OCI-LY3 (cell line): ENCODE results near the gene WDPCP.
"Not testable (repeated sequence)": the region's sequence is repeated elsewhere in the genome, so short reads cannot be mapped to it uniquely, and the experiment has no call there.

Experiments
- H2AFZ ChIP-seq: fragments of 200-600, 300-600 bp; shearing (Covaris generic); 2 replicates; pipeline ENCODE4 v1.6.0; 2014; ENCODE audit warnings: antibody characterized with exemption, low read depth, low read length
- H3K27ac ChIP-seq: fragments of 200-600, 300-600 bp; sonication (generic); 2 replicates; pipeline ENCODE4 v1.5.1; 2014; ENCODE audit warnings: mild to moderate bottlenecking, low read length, moderate library complexity, mixed read lengths
- H3K27me3 ChIP-seq: fragments of 200-600, 300-600 bp; sonication (generic); 2 replicates; pipeline ENCODE4 v1.6.1; 2014; ENCODE audit warnings: low read depth, low read length, mixed read lengths
- H3K36me3 ChIP-seq: fragments of 200-600, 300-600 bp; sonication (generic); replicated peaks from 2 replicates; pipeline ENCODE3; 2014; ENCODE audit warnings: low read depth, low read length, mixed read lengths
- H3K4me1 ChIP-seq: fragments of 300-600, 200-600 bp; sonication (generic); 2 replicates; pipeline ENCODE4 v1.6.1; 2014; ENCODE audit warnings: low read length, mixed read lengths
- H3K4me2 ChIP-seq: fragments of 200-600, 300-600 bp; sonication (generic); 2 replicates; pipeline ENCODE4 v1.6.1; 2014; ENCODE audit warnings: low read length, mixed read lengths
- H3K4me3 ChIP-seq: fragments of 300-600, 200-600 bp; sonication (generic); 2 replicates; pipeline ENCODE4 v1.5.1; 2014; ENCODE audit warnings: antibody characterized with exemption, mild to moderate bottlenecking, low read length, moderate library complexity
- H3K79me2 ChIP-seq: fragments of 300-600, 200-600 bp; shearing (Covaris generic); 2 replicates; pipeline ENCODE4 v1.6.1; 2014; ENCODE audit warnings: mild to moderate bottlenecking, low read length, mixed read lengths
- H3K9ac ChIP-seq: fragments of 300-600, 200-600 bp; shearing (Covaris generic); 2 replicates; pipeline ENCODE4 v1.6.0; 2014; ENCODE audit warnings: mild to moderate bottlenecking, low read length, moderate library complexity
- H3K9me3 ChIP-seq: fragments of 200-600, 300-600 bp; shearing (Covaris generic); 2 replicates; pipeline ENCODE4 v1.6.1; 2014; ENCODE audit warnings: low read length, mixed read lengths; ENCODE audit not compliant: insufficient read depth
- H4K20me1 ChIP-seq: fragments of 200-600, 300-600 bp; sonication (generic); 2 replicates; pipeline ENCODE4 v1.6.1; 2016; ENCODE audit warnings: low read length, mixed read lengths; ENCODE audit not compliant: insufficient read depth
- CTCF ChIP-seq: fragments of 200-600, 300-600 bp; sonication (generic); IDR thresholded peaks from 2 replicates; pipeline ENCODE4 v1.5.1; 2014; ENCODE audit warnings: antibody characterized with exemption, low read length, low read depth
- EZH2phosphoT487 ChIP-seq: fragments of 200-600 bp; shearing (Covaris generic); IDR thresholded peaks from 2 replicates; pipeline ENCODE4 v1.6.1; 2018; ENCODE audit warnings: antibody characterized with exemption, mixed run types, low read depth

The WDPCP gene

GRCh38 chr2:63572001-63572400 is 16.3 kb downstream of the WDPCP start:
- Histone ChIP-seq H3K36me3 (no peaks in the 10 kb centered on the region), H3K9ac (no peak overlapping the region), H3K27me3 (no peaks in the 10 kb centered on the region), H4K20me1 (no peaks in the 10 kb centered on the region), H3K4me1 (no peaks in the 10 kb centered on the region), H3K4me2 (no peak overlapping the region), H3K79me2 (no peaks in the 10 kb centered on the region), H3K9me3 (peaks cover 3% of the 10 kb centered on the region; the same call in 1 of the 2 replicates), H2AFZ (no peak overlapping the region), H3K4me3 (no peak overlapping the region), H3K27ac (no peak overlapping the region)
- TF ChIP-seq CTCF, result no peak
- no peak for TF ChIP-seq EZH2phosphoT487

- Histone ChIP-seq H3K79me2 (no peaks in the 10 kb centered on the region), H3K27ac (no peak overlapping the region), H3K4me1 (no peaks in the 10 kb centered on the region), H3K9ac (no peak overlapping the region), H3K27me3 (no peaks in the 10 kb centered on the region), H4K20me1 (no peaks in the 10 kb centered on the region), H3K4me2 (no peak overlapping the region), H2AFZ (no peak overlapping the region), H3K9me3 (peaks cover 3% of the 10 kb centered on the region; the same call in 1 of the 2 replicates), H3K4me3 (no peak overlapping the region), H3K36me3 (no peaks in the 10 kb centered on the region)
- TF ChIP-seq EZH2phosphoT487 (no peak), CTCF (no peak)
These were observed 17.0 kb downstream of the WDPCP start for GRCh38 chr2:63571291-63571690.

GRCh38 chr2:63569740-63570139 is 18.5 kb downstream of the WDPCP start:
- Histone ChIP-seq H3K27ac (no peak overlapping the region), H3K79me2 (no peaks in the 10 kb centered on the region), H2AFZ (no peak overlapping the region), H3K4me1 (no peaks in the 10 kb centered on the region), H3K27me3 (no peaks in the 10 kb centered on the region), H3K4me2 (no peak overlapping the region), H3K4me3 (no peak overlapping the region), H3K9ac (no peak overlapping the region), H3K9me3 (peaks cover 3% of the 10 kb centered on the region; the same call in 1 of the 2 replicates), H4K20me1 (no peaks in the 10 kb centered on the region), H3K36me3 (no peaks in the 10 kb centered on the region)
- TF ChIP-seq EZH2phosphoT487 (no peak), CTCF (no peak)

GRCh38 chr2:63562751-63563150 is 25.5 kb downstream of the WDPCP start:
- H3K4me3 ChIP-seq, result no peak overlapping the region
- TF ChIP-seq EZH2phosphoT487 (no peak), CTCF (no peak)
- H3K79me2 ChIP-seq, result no peaks in the 10 kb centered on the region
- no peak overlapping the region for H3K9ac ChIP-seq
- no peaks in the 10 kb centered on the region for H3K9me3 ChIP-seq
- H4K20me1 ChIP-seq, result no peaks in the 10 kb centered on the region
- H3K27me3 ChIP-seq, result no peaks in the 10 kb centered on the region
- H3K4me1 ChIP-seq, result no peaks in the 10 kb centered on the region
- no peak overlapping the region for H3K27ac ChIP-seq
- no peaks in the 10 kb centered on the region for H3K36me3 ChIP-seq
- no peak overlapping the region for H2AFZ ChIP-seq
- H3K4me2 ChIP-seq, result no peak overlapping the region

DNA sequence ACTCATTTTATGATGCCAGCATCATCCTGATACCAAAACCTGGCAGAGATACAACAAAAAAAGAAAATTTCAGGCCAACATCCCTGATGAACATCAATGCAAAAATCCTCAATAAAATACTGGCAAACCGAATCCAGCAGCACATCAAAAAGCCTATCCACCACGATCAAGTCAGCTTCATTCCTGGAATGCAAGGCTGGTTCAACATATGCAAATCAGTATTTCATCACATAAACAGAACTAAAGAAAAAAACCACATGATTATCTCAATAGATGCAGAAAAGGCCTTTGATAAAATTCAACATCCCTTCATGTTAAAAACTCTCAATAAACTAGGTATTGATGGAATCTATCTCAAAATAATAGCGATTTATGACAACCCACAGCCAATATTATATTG is 29.4 kb downstream of the WDPCP start:
- not testable (repeated sequence) for H3K9ac ChIP-seq, H3K36me3 ChIP-seq, H3K27ac ChIP-seq, H2AFZ ChIP-seq, H3K4me1 ChIP-seq, H3K4me3 ChIP-seq, H3K4me2 ChIP-seq, H3K27me3 ChIP-seq, H3K9me3 ChIP-seq, H3K79me2 ChIP-seq, H4K20me1 ChIP-seq

- not testable (repeated sequence) for H3K79me2 ChIP-seq, H3K36me3 ChIP-seq, H3K27ac ChIP-seq, H3K4me2 ChIP-seq, H2AFZ ChIP-seq, H3K27me3 ChIP-seq, H3K9ac ChIP-seq, H3K4me1 ChIP-seq, H3K4me3 ChIP-seq, H4K20me1 ChIP-seq, H3K9me3 ChIP-seq
These were observed 30.5 kb downstream of the WDPCP start for GRCh38 chr2:63557819-63558218.
